Prostate gland (tissue), 2 donors: Measurements from ENCODE around the gene KDM4C.

ENCODE experiments used
- CTCF ChIP-seq, 4 experiments: fragments of 200-600 bp in 2 of 4; fragments of 450-650 bp in 2 of 4; sonication (generic) in 2 of 4; IDR thresholded peaks; 1 replicate in 3 of 4; 2 replicates in 1 of 4; pipeline ENCODE4 v1.5.1; 2016 to 2019; ENCODE audit warnings: antibody characterized with exemption in 4 of 4, mild to moderate bottlenecking in 2 of 4, moderate library complexity in 2 of 4
- POLR2A ChIP-seq: fragments of 450-650 bp; IDR thresholded peaks from one replicate; pipeline ENCODE4 v1.6.1; 2016; ENCODE audit warnings: antibody characterized with exemption, mild to moderate bottlenecking
- POLR2AphosphoS5 ChIP-seq: sonication (generic); formaldehyde crosslinking; IDR thresholded peaks from one replicate; pipeline ENCODE4 v1.6.1; 2017; ENCODE audit warnings: antibody characterized with exemption

- TF ChIP-seq CTCF (IDR thresholded peaks at IDR 0.05) (no peak), POLR2A (no peak), POLR2AphosphoS5 (no peak)
Measured at GRCh38 chr9:6905850-6906375, 148.1 kb downstream of the KDM4C start.
